ENCODE measurements around the gene FILIP1L.

The FILIP1L gene

GRCh38 chr3:99833617-99834205 is 280.6 kb downstream of the FILIP1L start:
- no peak for DNase-seq

- no peak for DNase-seq
These were observed 284.5 kb downstream of the FILIP1L start for GRCh38 chr3:99829844-99830243.

- peak; percentile 62 for DNase-seq
These were observed 289.2 kb downstream of the FILIP1L start for GRCh38 chr3:99825004-99825640.

GRCh38 chr3:99823723-99824711 is 290.3 kb downstream of the FILIP1L start:
- DNase-seq = no peak

GRCh38 chr3:99818818-99819217 is 295.5 kb downstream of the FILIP1L start:
- no peak for DNase-seq

- DNase-seq = peak; percentile 96
These were observed 296.7 kb downstream of the FILIP1L start, which contains the start of gene CMSS1 for GRCh38 chr3:99817437-99818240. TSS of gene CMSS1 (plus strand) at chr3:99817862.

GRCh38 chr3:99817047-99817436 is 297.3 kb downstream of the FILIP1L start:
- DNase-seq = no peak

- DNase-seq = no peak
These were observed 303.9 kb downstream of the FILIP1L start for GRCh38 chr3:99810403-99810802.

GRCh38 chr3:99809565-99809964 is 304.7 kb downstream of the FILIP1L start:
- no peak for DNase-seq

GRCh38 chr3:99808163-99808794 is 306.0 kb downstream of the FILIP1L start:
- peak; percentile 74 for DNase-seq

GRCh38 chr3:99805160-99805559 is 309.1 kb downstream of the FILIP1L start:
- DNase-seq = peak; percentile 24

- DNase-seq = no peak
These were observed 311.0 kb downstream of the FILIP1L start for GRCh38 chr3:99803297-99803696.

- DNase-seq = no peak
These were observed 314.9 kb downstream of the FILIP1L start for GRCh38 chr3:99799422-99799821.

- DNase-seq = no peak
These were observed 318.7 kb downstream of the FILIP1L start for GRCh38 chr3:99795573-99795972.

- DNase-seq = no peak
These were observed 319.8 kb downstream of the FILIP1L start for GRCh38 chr3:99794485-99794884.

GRCh38 chr3:99789011-99789721 is 325.1 kb downstream of the FILIP1L start:
- peak; percentile 81 for DNase-seq
